WTC11 (cell line): Measurements from ENCODE around the gene IL17RD. TPM values are rescaled to one million over a fixed set of nuclear protein-coding genes. Genes with fewer than 3 reads are reported as not detected.

Experiments used
- ATAC-seq: fragments of 200-7000 bp; cut with Tn5 transposase; 2 replicates; pipeline ENCODE4 v1.10.0; 2021; ENCODE audit warnings: mild to moderate bottlenecking, moderate library complexity
- CTCF ChIA-PET: fragments of 300-600 bp; sonication (Branson Sonifier 250); formaldehyde crosslinking; loops from one replicate; lab custom pipeline; 2021; ENCODE audit warnings: antibody characterized with exemption; lab: Charles Lee
- POLR2A ChIA-PET: fragments of 350-600 bp; sonication (Branson Sonifier 250); formaldehyde crosslinking; loops from one replicate; lab custom pipeline; 2021; ENCODE audit warnings: antibody characterized with exemption; lab: Charles Lee
- DNase-seq: peaks from one replicate; pipeline ENCODE4 v3.0.0; 2021; ENCODE audit warnings: low spot score
- H3K27ac Mint-ChIP-seq: 2 replicates; pipeline ENCODE4 v1.8.0; 2021; ENCODE audit warnings: mixed read lengths
- H3K27me3 Mint-ChIP-seq: 2 replicates; pipeline ENCODE4 v1.8.0; 2021; ENCODE audit warnings: low read depth, mild to moderate bottlenecking, moderate library complexity, mixed read lengths
- H3K36me3 Mint-ChIP-seq: 2 replicates; pipeline ENCODE4 v1.8.0; 2021; ENCODE audit warnings: mixed read lengths
- H3K4me1 Mint-ChIP-seq: 2 replicates; pipeline ENCODE4 v1.8.0; 2022; ENCODE audit warnings: mixed read lengths
- H3K4me3 Mint-ChIP-seq: 2 replicates; pipeline ENCODE4 v1.8.0; 2021; ENCODE audit warnings: mild to moderate bottlenecking, moderate library complexity, mixed read lengths
- H3K9me3 Mint-ChIP-seq: 2 replicates; pipeline ENCODE4 v1.8.0; 2021; ENCODE audit warnings: mixed read lengths
- CREB1 ChIP-seq: sonication (generic); formaldehyde crosslinking; IDR thresholded peaks from 2 replicates; pipeline ENCODE4 v1.8.0; 2023; ENCODE audit warnings: mild to moderate bottlenecking, missing genetic modification reagents
- CREM ChIP-seq: sonication (generic); formaldehyde crosslinking; IDR thresholded peaks from 2 replicates; pipeline ENCODE4 v1.8.1; 2022; ENCODE audit warnings: mild to moderate bottlenecking, missing genetic modification reagents, moderate library complexity
- ESRRA ChIP-seq: sonication (generic); formaldehyde crosslinking; IDR thresholded peaks from 2 replicates; pipeline ENCODE4 v1.8.1; 2022; ENCODE audit warnings: mild to moderate bottlenecking, missing genetic modification reagents, borderline replicate concordance
- GTF2I ChIP-seq: fragments of 250-450 bp; sonication (Bioruptor Pico); conservative IDR thresholded peaks from 2 replicates; pipeline ENCODE4 v1.4.0; 2021; ENCODE audit warnings: mild to moderate bottlenecking
- JUN ChIP-seq: sonication (generic); formaldehyde crosslinking; IDR thresholded peaks from 2 replicates; pipeline ENCODE4 v1.8.0; 2023; ENCODE audit warnings: mild to moderate bottlenecking, missing genetic modification reagents
- NR2C2 ChIP-seq: sonication (generic); formaldehyde crosslinking; IDR thresholded peaks from 2 replicates; pipeline ENCODE4 v1.8.0; 2022; ENCODE audit warnings: mild to moderate bottlenecking, missing genetic modification reagents
- TP53 ChIP-seq: sonication (generic); formaldehyde crosslinking; IDR thresholded peaks from 2 replicates; pipeline ENCODE4 v1.8.1; 2023; ENCODE audit warnings: mild to moderate bottlenecking, missing genetic modification reagents
- ZNF219 ChIP-seq: sonication (generic); formaldehyde crosslinking; IDR thresholded peaks from 2 replicates; pipeline ENCODE4 v1.8.0; 2023; ENCODE audit warnings: missing genetic modification reagents, mild to moderate bottlenecking, borderline replicate concordance
- ZNF396 ChIP-seq: fragments of 250-450 bp; sonication (Bioruptor Pico); IDR thresholded peaks from 2 replicates; pipeline ENCODE4 v1.8.0; 2021; ENCODE audit warnings: mild to moderate bottlenecking, moderate library complexity, borderline replicate concordance
- ZNF423 ChIP-seq: fragments of 250-450 bp; sonication (Bioruptor Pico); IDR thresholded peaks from 2 replicates; pipeline ENCODE4 v2.1.2; 2022; ENCODE audit warnings: mild to moderate bottlenecking, moderate library complexity
- total RNA-seq: library from RNA; stranded (reverse); gene quantifications from 3 replicates; pipeline ENCODE4 v1.2.3, GENCODE V29; 2021
- TF ChIP-seq, protein P1 (sequence below): sonication (generic); formaldehyde crosslinking; IDR thresholded peaks from 2 replicates; pipeline ENCODE4 v1.8.1; 2023; ENCODE audit warnings: mild to moderate bottlenecking, missing genetic modification reagents
- TF ChIP-seq, protein P2 (sequence below): sonication (generic); formaldehyde crosslinking; IDR thresholded peaks from 2 replicates; pipeline ENCODE4 v1.8.0; 2022; ENCODE audit warnings: mild to moderate bottlenecking, missing genetic modification reagents
- TF ChIP-seq, protein P3 (sequence below): sonication (generic); formaldehyde crosslinking; IDR thresholded peaks from 2 replicates; pipeline ENCODE4 v1.8.0; 2022; ENCODE audit warnings: missing genetic modification reagents
- TF ChIP-seq, protein P4 (sequence below): fragments of 250-450 bp; sonication (Bioruptor Pico); IDR thresholded peaks from 2 replicates; pipeline ENCODE4 v1.9.0; 2021; ENCODE audit warnings: moderate library complexity, mild to moderate bottlenecking, inconsistent platforms, borderline replicate concordance

The IL17RD gene
- total RNA-seq, 1 experiment from 2014 or later = 72.9 TPM

DNA sequence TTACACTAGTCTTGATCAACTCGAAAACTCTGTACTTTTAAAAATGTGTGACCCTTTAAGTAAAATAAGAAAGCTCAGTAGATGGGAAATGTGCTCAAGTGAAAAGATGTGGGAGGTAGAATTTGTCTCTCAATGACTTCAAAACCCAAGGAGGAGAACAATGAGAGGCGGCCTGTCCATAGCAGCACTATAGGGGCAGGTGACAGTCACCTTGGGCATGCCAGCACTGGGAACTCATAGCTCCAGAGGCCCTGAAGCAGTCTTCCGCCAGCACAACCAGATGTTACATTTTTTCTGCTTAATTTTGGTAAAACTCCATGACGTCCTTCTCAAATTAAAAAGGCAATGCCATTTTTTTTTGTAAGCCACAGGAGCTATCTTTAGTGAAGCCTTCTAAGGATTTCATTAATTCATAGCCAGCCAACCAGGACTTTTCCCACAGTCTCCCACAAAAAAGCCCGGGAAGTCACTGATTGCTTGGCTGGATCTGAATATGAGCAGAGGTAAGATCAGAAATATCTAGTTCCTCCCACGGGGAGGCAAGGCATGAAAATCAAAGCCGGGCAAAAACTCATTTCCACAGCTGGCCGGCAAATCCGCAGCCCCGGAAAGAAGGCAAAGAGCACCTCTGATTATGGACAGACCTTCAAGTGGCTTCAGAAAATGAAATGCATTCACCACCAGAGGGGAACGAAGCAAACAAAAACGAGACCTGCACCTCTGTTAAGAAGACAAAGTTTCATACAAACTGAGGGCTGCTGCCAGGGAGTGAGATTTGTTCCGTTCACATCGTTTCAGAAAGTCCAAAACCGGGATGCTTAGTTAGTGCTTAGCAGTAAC, 10.5 kb downstream of the IL17RD start:
- Mint-ChIP-seq H3K36me3 (peaks cover 6% of the 10 kb centered on the region; the same call in 1 of the 2 replicates), H3K4me3 (no peak overlapping the region), H3K4me1 (peaks cover 93% of the 10 kb centered on the region), H3K27me3 (peaks cover 6% of the 10 kb centered on the region; the same call in 1 of the 2 replicates), H3K9me3 (no peaks in the 10 kb centered on the region), H3K27ac (0 out of 2 replicates have a peak overlapping the region, but pooled peaks have one; percentile 8)
- DNase-seq = no peak
- POLR2A ChIA-PET = interaction anchor here (1.0 kb wide), 1 partner anchor 10 kb away, joined by 3 read pairs; no protein-coding TSS in a partner anchor
- CTCF ChIA-PET = interaction anchor here (0.6 to 0.8 kb wide), 2 partner anchors 54 to 267 kb away, joined by 3 to 4 read pairs; no protein-coding TSS in a partner anchor
- no peak for ATAC-seq
- TF ChIP-seq, protein P1, sequence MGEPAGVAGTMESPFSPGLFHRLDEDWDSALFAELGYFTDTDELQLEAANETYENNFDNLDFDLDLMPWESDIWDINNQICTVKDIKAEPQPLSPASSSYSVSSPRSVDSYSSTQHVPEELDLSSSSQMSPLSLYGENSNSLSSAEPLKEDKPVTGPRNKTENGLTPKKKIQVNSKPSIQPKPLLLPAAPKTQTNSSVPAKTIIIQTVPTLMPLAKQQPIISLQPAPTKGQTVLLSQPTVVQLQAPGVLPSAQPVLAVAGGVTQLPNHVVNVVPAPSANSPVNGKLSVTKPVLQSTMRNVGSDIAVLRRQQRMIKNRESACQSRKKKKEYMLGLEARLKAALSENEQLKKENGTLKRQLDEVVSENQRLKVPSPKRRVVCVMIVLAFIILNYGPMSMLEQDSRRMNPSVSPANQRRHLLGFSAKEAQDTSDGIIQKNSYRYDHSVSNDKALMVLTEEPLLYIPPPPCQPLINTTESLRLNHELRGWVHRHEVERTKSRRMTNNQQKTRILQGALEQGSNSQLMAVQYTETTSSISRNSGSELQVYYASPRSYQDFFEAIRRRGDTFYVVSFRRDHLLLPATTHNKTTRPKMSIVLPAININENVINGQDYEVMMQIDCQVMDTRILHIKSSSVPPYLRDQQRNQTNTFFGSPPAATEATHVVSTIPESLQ (CRISPR knock-in tag) = no peak
- TF ChIP-seq NR2C2 (CRISPR knock-in tag) = no peak
- TF ChIP-seq GTF2I (CRISPR knock-in tag) = no peak
- TF ChIP-seq, protein P2, sequence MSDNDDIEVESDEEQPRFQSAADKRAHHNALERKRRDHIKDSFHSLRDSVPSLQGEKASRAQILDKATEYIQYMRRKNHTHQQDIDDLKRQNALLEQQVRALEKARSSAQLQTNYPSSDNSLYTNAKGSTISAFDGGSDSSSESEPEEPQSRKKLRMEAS (CRISPR knock-in tag) = no peak
- TF ChIP-seq, protein P3, sequence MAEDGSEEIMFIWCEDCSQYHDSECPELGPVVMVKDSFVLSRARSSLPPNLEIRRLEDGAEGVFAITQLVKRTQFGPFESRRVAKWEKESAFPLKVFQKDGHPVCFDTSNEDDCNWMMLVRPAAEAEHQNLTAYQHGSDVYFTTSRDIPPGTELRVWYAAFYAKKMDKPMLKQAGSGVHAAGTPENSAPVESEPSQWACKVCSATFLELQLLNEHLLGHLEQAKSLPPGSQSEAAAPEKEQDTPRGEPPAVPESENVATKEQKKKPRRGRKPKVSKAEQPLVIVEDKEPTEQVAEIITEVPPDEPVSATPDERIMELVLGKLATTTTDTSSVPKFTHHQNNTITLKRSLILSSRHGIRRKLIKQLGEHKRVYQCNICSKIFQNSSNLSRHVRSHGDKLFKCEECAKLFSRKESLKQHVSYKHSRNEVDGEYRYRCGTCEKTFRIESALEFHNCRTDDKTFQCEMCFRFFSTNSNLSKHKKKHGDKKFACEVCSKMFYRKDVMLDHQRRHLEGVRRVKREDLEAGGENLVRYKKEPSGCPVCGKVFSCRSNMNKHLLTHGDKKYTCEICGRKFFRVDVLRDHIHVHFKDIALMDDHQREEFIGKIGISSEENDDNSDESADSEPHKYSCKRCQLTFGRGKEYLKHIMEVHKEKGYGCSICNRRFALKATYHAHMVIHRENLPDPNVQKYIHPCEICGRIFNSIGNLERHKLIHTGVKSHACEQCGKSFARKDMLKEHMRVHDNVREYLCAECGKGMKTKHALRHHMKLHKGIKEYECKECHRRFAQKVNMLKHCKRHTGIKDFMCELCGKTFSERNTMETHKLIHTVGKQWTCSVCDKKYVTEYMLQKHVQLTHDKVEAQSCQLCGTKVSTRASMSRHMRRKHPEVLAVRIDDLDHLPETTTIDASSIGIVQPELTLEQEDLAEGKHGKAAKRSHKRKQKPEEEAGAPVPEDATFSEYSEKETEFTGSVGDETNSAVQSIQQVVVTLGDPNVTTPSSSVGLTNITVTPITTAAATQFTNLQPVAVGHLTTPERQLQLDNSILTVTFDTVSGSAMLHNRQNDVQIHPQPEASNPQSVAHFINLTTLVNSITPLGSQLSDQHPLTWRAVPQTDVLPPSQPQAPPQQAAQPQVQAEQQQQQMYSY (CRISPR knock-in tag) = no peak
- no peak for TF ChIP-seq CREM (CRISPR knock-in tag)
- TF ChIP-seq, all 79 proteins: peak for 0

DNA sequence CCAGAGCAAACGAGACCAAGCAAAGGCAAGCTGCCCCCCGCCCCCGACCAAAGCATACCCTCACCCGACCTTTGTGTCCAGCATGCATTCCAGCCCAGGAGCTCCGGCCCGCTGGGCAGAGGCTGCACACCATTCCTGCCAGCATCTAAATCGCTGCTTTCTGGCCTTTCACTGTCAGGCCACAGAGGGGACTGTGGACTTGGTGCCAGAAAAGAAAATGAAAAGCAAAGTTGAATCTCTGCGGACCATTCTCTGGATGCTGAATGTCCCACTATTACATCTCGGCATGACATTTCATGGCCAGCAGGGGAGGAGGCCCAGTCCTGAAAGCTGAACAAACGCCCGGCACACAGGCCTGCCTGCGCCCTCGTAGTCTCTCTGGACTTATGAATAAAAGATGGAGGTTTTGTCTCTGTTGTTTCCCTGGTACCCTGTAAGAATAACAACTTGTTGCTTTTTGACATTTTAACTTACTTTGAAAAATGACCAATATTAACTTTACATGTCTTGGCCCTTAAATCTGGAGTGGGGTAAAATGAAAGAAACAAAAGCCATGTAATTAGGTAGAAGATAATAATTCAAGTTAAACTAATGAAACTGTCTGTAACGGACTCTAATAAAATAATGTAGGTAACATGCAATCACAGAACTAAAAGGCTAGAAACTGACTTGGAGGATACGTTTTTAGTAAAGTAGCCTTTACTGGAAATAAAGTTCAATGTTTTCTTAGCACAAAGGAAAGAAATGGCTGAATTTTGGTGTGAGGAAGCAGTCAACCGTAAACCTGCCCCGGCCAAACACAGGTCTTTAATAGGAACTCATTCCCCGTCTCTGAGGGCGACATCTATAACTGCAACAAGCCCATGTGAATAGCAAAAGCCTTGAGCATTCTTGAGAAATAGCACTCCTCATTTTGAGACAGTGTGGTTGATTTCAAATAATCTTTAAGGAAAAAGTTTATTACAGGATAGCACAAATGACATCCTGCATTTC, 12.7 kb downstream of the IL17RD start:
- peak overlapping the region; percentile 60; the same call in 1 of the 2 replicates for H3K27ac Mint-ChIP-seq
- no peak for TF ChIP-seq ZNF219 (CRISPR knock-in tag)
- TF ChIP-seq TP53 = no peak
- peak; percentile 18; the same call in 1 of the 2 replicates for TF ChIP-seq CREM (CRISPR knock-in tag)
- TF ChIP-seq, all 79 proteins: peak for 1
- Mint-ChIP-seq H3K4me1 (peaks cover 74% of the 10 kb centered on the region), H3K4me3 (peak overlapping the region; percentile 3; the same call in 1 of the 2 replicates), H3K9me3 (no peaks in the 10 kb centered on the region), H3K36me3 (peaks cover 18% of the 10 kb centered on the region), H3K27me3 (0 out of 2 replicates have a peak, but pooled peaks cover 3% of the 10 kb centered on the region)
- CTCF ChIA-PET = interaction anchor here (0.6 to 1.7 kb wide), 8 partner anchors 8 to 1920 kb away, joined by 3 to 5 read pairs (median 3); no protein-coding TSS in a partner anchor
- DNase-seq (no peak), ATAC-seq (peak; percentile 56)
- POLR2A ChIA-PET = interaction anchor here (0.6 to 1.0 kb wide), 2 partner anchors 8 to 148 kb away, joined by 3 read pairs; no protein-coding TSS in a partner anchor

DNA sequence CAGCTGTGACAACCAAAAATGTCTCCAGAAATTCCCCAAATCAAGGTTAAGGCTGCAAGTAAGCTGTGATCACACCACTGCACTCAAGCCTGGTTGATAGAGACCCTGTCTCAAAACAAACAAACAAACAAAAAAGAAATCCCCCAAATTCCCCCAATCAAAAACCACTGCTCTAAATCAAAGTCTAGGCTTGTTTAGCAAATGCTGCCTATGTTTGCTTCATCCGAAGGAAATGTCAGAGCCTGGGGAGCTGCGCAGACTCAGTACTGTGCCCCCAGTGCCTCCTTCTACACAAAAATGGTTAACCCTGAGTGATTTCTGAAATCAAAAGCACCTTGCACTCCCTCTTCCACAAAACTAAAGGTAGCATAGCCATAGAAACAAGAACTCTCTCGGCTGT, 13.4 kb downstream of the IL17RD start:
- Mint-ChIP-seq H3K27ac (peak overlapping the region; percentile 60; the same call in 1 of the 2 replicates), H3K27me3 (no peaks in the 10 kb centered on the region), H3K4me3 (no peak overlapping the region), H3K36me3 (peaks cover 18% of the 10 kb centered on the region), H3K4me1 (peaks cover 69% of the 10 kb centered on the region), H3K9me3 (no peaks in the 10 kb centered on the region)
- ChIA-PET CTCF (interaction anchor here (0.6 to 1.7 kb wide), 7 partner anchors 9 to 1921 kb away, joined by 3 to 5 read pairs (median 3); no protein-coding TSS in a partner anchor), POLR2A (interaction anchor here (1.0 kb wide), 1 partner anchor 9 kb away, joined by 3 read pairs; no protein-coding TSS in a partner anchor)
- DNase-seq (no peak), ATAC-seq (peak; percentile 6; the same call in 1 of the 2 replicates)
- no peak for TF ChIP-seq JUN
- TF ChIP-seq, protein P2 (CRISPR knock-in tag) = no peak
- TF ChIP-seq, protein P1 (CRISPR knock-in tag) = no peak
- TF ChIP-seq ZNF396 (CRISPR knock-in tag) = no peak
- no peak for TF ChIP-seq ZNF423 (CRISPR knock-in tag)
- TF ChIP-seq ESRRA (CRISPR knock-in tag) = no peak
- no peak for TF ChIP-seq CREB1 (CRISPR knock-in tag)
- TF ChIP-seq, protein P4, sequence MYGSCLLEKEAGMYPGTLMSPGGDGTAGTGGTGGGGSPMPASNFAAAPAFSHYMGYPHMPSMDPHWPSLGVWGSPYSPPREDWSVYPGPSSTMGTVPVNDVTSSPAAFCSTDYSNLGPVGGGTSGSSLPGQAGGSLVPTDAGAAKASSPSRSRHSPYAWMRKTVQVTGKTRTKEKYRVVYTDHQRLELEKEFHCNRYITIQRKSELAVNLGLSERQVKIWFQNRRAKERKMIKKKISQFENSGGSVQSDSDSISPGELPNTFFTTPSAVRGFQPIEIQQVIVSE (CRISPR knock-in tag) = no peak
